CD8-positive, alpha-beta memory T cell (primary cell): ENCODE measurements around the gene AKR1C2. TPM values are rescaled to one million over a fixed set of nuclear protein-coding genes. Genes with fewer than 3 reads are reported as not detected.
A peak's percentile ranks its signal among the peaks of the same experiment; 100 is the strongest.

ENCODE experiments used
- CTCF ChIA-PET: fragments of 350-600 bp; sonication (Branson Sonifier 250); formaldehyde crosslinking; loops from one replicate; lab custom pipeline; 2021; ENCODE audit warnings: antibody characterized with exemption; lab: Charles Lee
- POLR2A ChIA-PET: fragments of 350-600 bp; sonication (Branson Sonifier 250); formaldehyde crosslinking; loops from one replicate; lab custom pipeline; 2021; ENCODE audit warnings: antibody characterized with exemption; lab: Charles Lee
- DNase-seq, 5 donors: peaks; one replicate each; pipeline versions ENCODE4 v3.0.0 to v3.0.0-alpha.2; 2020 to 2022; ENCODE audit warnings: mixed read lengths in 1 of 5
- H3K27ac ChIP-seq: one replicate; pipeline ENCODE4 v1.7.0; 2013; ENCODE audit warnings: low read depth, mild to moderate bottlenecking, low read length, moderate library complexity
- H3K27me3 ChIP-seq: 2 replicates; pipeline ENCODE4 v1.7.0; 2013; ENCODE audit warnings: low read length, mild to moderate bottlenecking; ENCODE audit not compliant: insufficient read depth, poor library complexity, severe bottlenecking
- H3K36me3 ChIP-seq: 2 replicates; pipeline ENCODE4 v1.7.0; 2013; ENCODE audit warnings: mild to moderate bottlenecking, low read length, moderate library complexity; ENCODE audit not compliant: insufficient read depth
- H3K4me1 ChIP-seq: 2 replicates; pipeline ENCODE4 v1.7.0; 2013; ENCODE audit warnings: mild to moderate bottlenecking, low read length, moderate library complexity; ENCODE audit not compliant: insufficient read depth
- H3K4me3 ChIP-seq: 2 replicates; pipeline ENCODE4 v1.7.0; 2013; ENCODE audit warnings: mild to moderate bottlenecking, low read length
- H3K9me3 ChIP-seq: 2 replicates; pipeline ENCODE4 v1.7.0; 2013; ENCODE audit warnings: mild to moderate bottlenecking, low read length
- H3K27ac Mint-ChIP-seq, 8 donors: one replicate each; pipeline ENCODE4 v1.8.0; 2020 to 2021; ENCODE audit warnings: mixed read lengths in 8 of 8, mild to moderate bottlenecking in 6 of 8, inconsistent platforms in 3 of 8, moderate library complexity in 3 of 8
- H3K27me3 Mint-ChIP-seq, 2 donors: one replicate each; pipeline ENCODE4 v1.8.0; 2020 to 2021; ENCODE audit warnings: mixed read lengths in 2 of 2, mild to moderate bottlenecking in 1 of 2, moderate library complexity in 1 of 2
- H3K36me3 Mint-ChIP-seq, 3 donors: one replicate each; pipeline ENCODE4 v1.8.0; 2020 to 2021; ENCODE audit warnings: mixed read lengths in 3 of 3, inconsistent platforms in 1 of 3, mild to moderate bottlenecking in 1 of 3
- H3K4me1 Mint-ChIP-seq, 3 donors: one replicate each; pipeline ENCODE4 v1.8.0; 2020 to 2021; ENCODE audit warnings: mixed read lengths in 3 of 3, inconsistent platforms in 1 of 3, mild to moderate bottlenecking in 1 of 3
- H3K4me3 Mint-ChIP-seq, 7 donors: one replicate each; pipeline ENCODE4 v1.8.0; 2020 to 2021; ENCODE audit warnings: mixed read lengths in 7 of 7, mild to moderate bottlenecking in 6 of 7, moderate library complexity in 4 of 7, inconsistent platforms in 2 of 7
- H3K9me3 Mint-ChIP-seq, 5 donors: one replicate each; pipeline ENCODE4 v1.8.0; 2020 to 2022; ENCODE audit warnings: mixed read lengths in 5 of 5, mild to moderate bottlenecking in 3 of 5, moderate library complexity in 2 of 5, inconsistent platforms in 1 of 5
- polyA plus RNA-seq: library from polyadenylated mRNA; unstranded; fragments of 300-500 nt; fragmentation: Illumina TruSeq; gene quantifications from one replicate; pipeline ENCODE4 v1.2.3, GENCODE V29; 2021
- total RNA-seq, 2 experiments: library from RNA; stranded (reverse); gene quantifications; one replicate each; pipeline ENCODE4 v1.2.3, GENCODE V29; 2021

Gene AKR1C2
- total and polyA plus RNA-seq, 3 experiments from 2014 or later = not detected

- CTCF ChIA-PET = no interaction called here
Measured at GRCh38 chr10:5041471-5042023, 37.9 kb upstream of the AKR1C2 start.

GRCh38 chr10:5040781-5041470 lies 37.3 kb upstream of the AKR1C2 start:
- peaks cover 0 to 6% (median 5%) of the 10 kb centered on the region in 3 donors for H3K4me1 Mint-ChIP-seq
- no peak overlapping the region for H3K4me3 Mint-ChIP-seq
- peaks cover 7 to 24% of the 10 kb centered on the region in 2 donors for H3K27me3 Mint-ChIP-seq
- H3K36me3 Mint-ChIP-seq = no peaks in the 10 kb centered on the region
- POLR2A ChIA-PET = no interaction called here
- Histone ChIP-seq H3K4me3 (no peak overlapping the region), H3K9me3 (no peaks in the 10 kb centered on the region), H3K27me3 (no peaks in the 10 kb centered on the region), H3K27ac (no peak overlapping the region), H3K36me3 (no peaks in the 10 kb centered on the region), H3K4me1 (no peaks in the 10 kb centered on the region)
- no peak for DNase-seq
- CTCF ChIA-PET = no interaction called here
- no peak overlapping the region for H3K27ac Mint-ChIP-seq
- H3K9me3 Mint-ChIP-seq = peaks cover 0 to 5% (median 1%) of the 10 kb centered on the region in 5 donors

More at GRCh38 chr10:5041471-5042023, 37.9 kb upstream of the AKR1C2 start:
- Mint-ChIP-seq H3K9me3 (peaks cover 0 to 5% (median 0%) of the 10 kb centered on the region in 5 donors), H3K36me3 (no peaks in the 10 kb centered on the region), H3K27me3 (peaks cover 7 to 24% of the 10 kb centered on the region in 2 donors), H3K27ac (no peak overlapping the region), H3K4me3 (no peak overlapping the region), H3K4me1 (peaks cover 0 to 6% (median 5%) of the 10 kb centered on the region in 3 donors)
- H3K27ac ChIP-seq = no peak overlapping the region
- no peak overlapping the region for H3K4me3 ChIP-seq
- H3K27me3 ChIP-seq = no peaks in the 10 kb centered on the region
- DNase-seq = no peak
- POLR2A ChIA-PET = no interaction called here
- H3K4me1 ChIP-seq = no peaks in the 10 kb centered on the region
- no peaks in the 10 kb centered on the region for H3K9me3 ChIP-seq
- H3K36me3 ChIP-seq = no peaks in the 10 kb centered on the region

GRCh38 chr10:5040010-5040673 lies 36.5 kb upstream of the AKR1C2 start:
- no peak for DNase-seq
- H3K27me3 ChIP-seq = no peaks in the 10 kb centered on the region
- no peaks in the 10 kb centered on the region for H3K36me3 ChIP-seq
- H3K9me3 ChIP-seq = no peaks in the 10 kb centered on the region
- ChIA-PET CTCF (no interaction called here), POLR2A (no interaction called here)
- no peak overlapping the region for H3K27ac ChIP-seq
- Mint-ChIP-seq H3K9me3 (peaks cover 5 to 9% (median 6%) of the 10 kb centered on the region in 5 donors), H3K4me1 (peaks cover 0 to 6% (median 5%) of the 10 kb centered on the region in 3 donors), H3K27me3 (peaks cover 7 to 24% of the 10 kb centered on the region in 2 donors), H3K36me3 (no peaks in the 10 kb centered on the region), H3K4me3 (no peak overlapping the region), H3K27ac (peak overlapping the region in 1 of 8 donors; percentile 46)
- H3K4me1 ChIP-seq = no peaks in the 10 kb centered on the region
- H3K4me3 ChIP-seq = no peak overlapping the region

GRCh38 chr10:5038733-5039132 lies 35.1 kb upstream of the AKR1C2 start:
- H3K27ac Mint-ChIP-seq = no peak overlapping the region
- Histone ChIP-seq H3K36me3 (no peaks in the 10 kb centered on the region), H3K27ac (no peak overlapping the region), H3K4me1 (no peaks in the 10 kb centered on the region), H3K9me3 (peaks cover 6% of the 10 kb centered on the region), H3K27me3 (no peaks in the 10 kb centered on the region), H3K4me3 (no peak overlapping the region)
- ChIA-PET POLR2A (no interaction called here), CTCF (no interaction called here)
- H3K36me3 Mint-ChIP-seq = no peaks in the 10 kb centered on the region
- peaks cover 9 to 24% of the 10 kb centered on the region in 2 donors for H3K27me3 Mint-ChIP-seq
- no peak overlapping the region for H3K4me3 Mint-ChIP-seq
- DNase-seq = no peak
- peaks cover 7 to 20% (median 15%) of the 10 kb centered on the region in 5 donors for H3K9me3 Mint-ChIP-seq
- H3K4me1 Mint-ChIP-seq = peaks cover 0 to 6% (median 5%) of the 10 kb centered on the region in 3 donors

GRCh38 chr10:5038101-5038500 lies 34.4 kb upstream of the AKR1C2 start:
- Histone ChIP-seq H3K9me3 (peaks cover 6% of the 10 kb centered on the region), H3K4me3 (no peak overlapping the region), H3K27me3 (no peaks in the 10 kb centered on the region), H3K4me1 (no peaks in the 10 kb centered on the region), H3K27ac (no peak overlapping the region), H3K36me3 (no peaks in the 10 kb centered on the region)
- ChIA-PET CTCF (no interaction called here), POLR2A (no interaction called here)
- Mint-ChIP-seq H3K27me3 (peaks cover 9 to 24% of the 10 kb centered on the region in 2 donors), H3K9me3 (peaks cover 8 to 25% (median 18%) of the 10 kb centered on the region in 5 donors), H3K27ac (no peak overlapping the region), H3K36me3 (no peaks in the 10 kb centered on the region), H3K4me1 (peaks cover 0 to 6% (median 5%) of the 10 kb centered on the region in 3 donors), H3K4me3 (no peak overlapping the region)
- no peak for DNase-seq

GRCh38 chr10:5036511-5036910 lies 32.9 kb upstream of the AKR1C2 start:
- H3K4me3 ChIP-seq = no peak overlapping the region
- no peaks in the 10 kb centered on the region for H3K36me3 ChIP-seq
- no peaks in the 10 kb centered on the region for H3K4me1 ChIP-seq
- Mint-ChIP-seq H3K27ac (no peak overlapping the region), H3K4me1 (peaks cover 0 to 6% (median 4%) of the 10 kb centered on the region in 3 donors), H3K9me3 (peaks cover 8 to 30% (median 18%) of the 10 kb centered on the region in 5 donors), H3K36me3 (no peaks in the 10 kb centered on the region), H3K27me3 (peaks cover 9 to 24% of the 10 kb centered on the region in 2 donors), H3K4me3 (no peak overlapping the region)
- no peak overlapping the region for H3K27ac ChIP-seq
- peaks cover 6% of the 10 kb centered on the region for H3K9me3 ChIP-seq
- no peak for DNase-seq
- ChIA-PET POLR2A (no interaction called here), CTCF (no interaction called here)
- no peaks in the 10 kb centered on the region for H3K27me3 ChIP-seq

- POLR2A ChIA-PET = no interaction called here
- no peak overlapping the region for H3K27ac ChIP-seq
- H3K36me3 ChIP-seq = no peaks in the 10 kb centered on the region
- H3K27ac Mint-ChIP-seq = peak overlapping the region in 1 of 8 donors; percentile 78
- H3K27me3 ChIP-seq = no peaks in the 10 kb centered on the region
- peaks cover 6% of the 10 kb centered on the region for H3K9me3 ChIP-seq
- H3K4me3 ChIP-seq = no peak overlapping the region
- H3K4me1 ChIP-seq = no peaks in the 10 kb centered on the region
- peaks cover 8 to 38% (median 25%) of the 10 kb centered on the region in 5 donors for H3K9me3 Mint-ChIP-seq
- CTCF ChIA-PET = no interaction called here
- no peak overlapping the region for H3K4me3 Mint-ChIP-seq
- H3K4me1 Mint-ChIP-seq = no peaks in the 10 kb centered on the region
- no peak for DNase-seq
- no peaks in the 10 kb centered on the region for H3K36me3 Mint-ChIP-seq
- H3K27me3 Mint-ChIP-seq = peaks cover 9 to 24% of the 10 kb centered on the region in 2 donors
Measured at GRCh38 chr10:5035356-5035755, 31.7 kb upstream of the AKR1C2 start.

- H3K27me3 Mint-ChIP-seq = peaks cover 9 to 19% of the 10 kb centered on the region in 2 donors
- POLR2A ChIA-PET = no interaction called here
Measured at GRCh38 chr10:5034588-5034987, 30.9 kb upstream of the AKR1C2 start.

More at GRCh38 chr10:5034588-5034987, 30.9 kb upstream of the AKR1C2 start:
- Mint-ChIP-seq H3K36me3 (peaks cover 0 to 5% (median 0%) of the 10 kb centered on the region in 3 donors), H3K27ac (no peak overlapping the region), H3K4me1 (no peaks in the 10 kb centered on the region), H3K4me3 (no peak overlapping the region), H3K9me3 (peaks cover 14 to 46% (median 32%) of the 10 kb centered on the region in 5 donors)
- Histone ChIP-seq H3K4me1 (no peaks in the 10 kb centered on the region), H3K4me3 (no peak overlapping the region), H3K9me3 (peaks cover 6% of the 10 kb centered on the region), H3K27me3 (no peaks in the 10 kb centered on the region), H3K27ac (no peak overlapping the region), H3K36me3 (no peaks in the 10 kb centered on the region)
- CTCF ChIA-PET = no interaction called here
- DNase-seq = no peak
